Stimulated activated CD4-positive, alpha-beta T cell treated with anti-CD3 and anti-CD28 coated beads, Interleukin-2, amount 100 ng/mL, for 4 hours (primary cell): ENCODE data around the gene SEC61A2.
A peak's percentile ranks its signal among the peaks of the same experiment; 100 is the strongest.
"Not testable (repeated sequence)": the region's sequence is repeated elsewhere in the genome, so short reads cannot be mapped to it uniquely, and the experiment has no call there.

Source experiments
- DNase-seq: peaks from one replicate; pipeline ENCODE4 v3.0.0-alpha.2; 2020; ENCODE audit warnings: low read depth

The SEC61A2 gene

GRCh38 chr10:12129222-12130111, at the start of gene SEC61A2:
TSS of gene SEC61A2 (plus strand) at chr10:12129677. CDS start at chr10:12129788, 111 bp downstream.
- peak; percentile 97 for DNase-seq

GRCh38 chr10:12081470-12081869, 48.0 kb upstream of the SEC61A2 start:
- no peak for DNase-seq

- no peak for DNase-seq
Measured at GRCh38 chr10:12081879-12082557, 47.5 kb upstream of the SEC61A2 start.

GRCh38 chr10:12088919-12089318, 40.6 kb upstream of the SEC61A2 start:
- DNase-seq: no peak

- DNase-seq: no peak
Measured at GRCh38 chr10:12091421-12091820, 38.1 kb upstream of the SEC61A2 start.

- DNase-seq: not testable (repeated sequence)
Measured at GRCh38 chr10:12097361-12097760, 32.1 kb upstream of the SEC61A2 start.

- no peak for DNase-seq
Measured at GRCh38 chr10:12097791-12098190, 31.7 kb upstream of the SEC61A2 start.

- no peak for DNase-seq
Measured at GRCh38 chr10:12098966-12099365, 30.5 kb upstream of the SEC61A2 start.

GRCh38 chr10:12103802-12104201, 25.7 kb upstream of the SEC61A2 start:
- no peak for DNase-seq

- DNase-seq: no peak
Measured at GRCh38 chr10:12107781-12108180, 21.7 kb upstream of the SEC61A2 start.

- no peak for DNase-seq
Measured at GRCh38 chr10:12109286-12109685, 20.2 kb upstream of the SEC61A2 start.

GRCh38 chr10:12111528-12111927, 17.9 kb upstream of the SEC61A2 start:
- DNase-seq: no peak

- DNase-seq: no peak
Measured at GRCh38 chr10:12113627-12114026, 15.8 kb upstream of the SEC61A2 start.

GRCh38 chr10:12121673-12122072, 7.8 kb upstream of the SEC61A2 start:
- no peak for DNase-seq

- peak; percentile 12 for DNase-seq
Measured at GRCh38 chr10:12130237-12130872, 878 bp downstream of the SEC61A2 start.

GRCh38 chr10:12135631-12136030, 6.2 kb downstream of the SEC61A2 start:
- no peak for DNase-seq

- no peak for DNase-seq
Measured at GRCh38 chr10:12140038-12140437, 10.6 kb downstream of the SEC61A2 start.

- no peak for DNase-seq
Measured at GRCh38 chr10:12144538-12144937, 15.1 kb downstream of the SEC61A2 start.

- no peak for DNase-seq
Measured at GRCh38 chr10:12150163-12150562, 20.7 kb downstream of the SEC61A2 start.

- no peak for DNase-seq
Measured at GRCh38 chr10:12154516-12154915, 25.0 kb downstream of the SEC61A2 start.

GRCh38 chr10:12156367-12157123, 27.1 kb downstream of the SEC61A2 start:
- DNase-seq: no peak

GRCh38 chr10:12158111-12158510, 28.6 kb downstream of the SEC61A2 start:
- no peak for DNase-seq
